ENCODE data around the gene GLS.

Gene GLS

GRCh38 chr2:190948671-190949070 lies 68.0 kb downstream of the GLS start:
- Histone ChIP-seq H3K27ac (ENCODE audit: extremely low read depth, low read depth, low read length) (no peak overlapping the region), H3K4me3 (ENCODE audit: low read depth, low read length) (no peak overlapping the region), H3K36me3 (ENCODE audit: control insufficient read depth in 2 of 2, insufficient read depth in 1 of 2, low read length in 2 of 2) (no peaks in the 10 kb centered on the region), H3K4me1 (ENCODE audit: control insufficient read depth, insufficient read depth, low read length) (peaks cover 6% of the 10 kb centered on the region), H3K9me3 (ENCODE audit: control insufficient read depth, insufficient read depth, low read depth, low read length) (no peaks in the 10 kb centered on the region)
- TF ChIP-seq ZNF701 (tag by site-specific recombination; IDR thresholded peaks at IDR 0.05) (no peak), EGR2 (tag by site-specific recombination; IDR thresholded peaks at IDR 0.05; ENCODE audit: low read depth) (peak; percentile 96), GLIS1 (tag by site-specific recombination; IDR thresholded peaks at IDR 0.05) (0 out of 2 replicates have a peak, but pooled peaks have one; percentile 7), FEZF1 (tag by site-specific recombination; IDR thresholded peaks at IDR 0.05) (no peak), ZFHX2 (tag by site-specific recombination; conservative IDR thresholded peaks at IDR 0.05) (peak; percentile 97)
- POLR2A ChIA-PET = interaction anchor here (1.9 to 3.5 kb wide), 2 partner anchors 31 to 68 kb away, joined by 9 to 18 read pairs; partner anchors contain the start of gene GLS
- CTCF ChIA-PET = interaction anchor here (0.5 to 2.9 kb wide), 5 partner anchors 14 to 157 kb away, joined by 3 to 11 read pairs (median 4); no protein-coding TSS in a partner anchor

DNA sequence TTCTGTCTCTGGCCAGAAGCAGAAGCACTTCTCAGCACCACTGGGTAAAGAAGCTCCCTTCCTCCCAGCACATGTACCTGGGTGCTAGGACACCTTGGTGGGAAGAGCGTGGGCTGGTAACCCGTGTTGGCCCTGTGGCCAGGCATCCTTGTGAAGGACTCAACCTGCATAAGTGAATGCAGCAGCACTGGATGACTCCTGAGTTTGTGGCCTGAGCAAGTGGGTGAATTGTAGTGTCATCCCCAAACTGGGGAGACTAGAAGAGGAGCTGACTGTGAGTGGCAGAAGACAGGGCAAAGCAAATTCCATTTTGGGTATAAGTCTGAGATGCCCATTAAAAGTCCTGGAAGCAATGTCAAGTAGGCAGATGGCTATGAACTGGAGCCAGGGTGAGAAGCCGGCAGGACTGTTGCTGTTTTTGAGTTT lies 70.0 kb downstream of the GLS start:
- Histone ChIP-seq H3K36me3 (ENCODE audit: control insufficient read depth in 2 of 2, insufficient read depth in 1 of 2, low read length in 2 of 2) (no peaks in the 10 kb centered on the region), H3K4me1 (ENCODE audit: control insufficient read depth, insufficient read depth, low read length) (peaks cover 6% of the 10 kb centered on the region), H3K27ac (ENCODE audit: extremely low read depth, low read depth, low read length) (no peak overlapping the region), H3K9me3 (ENCODE audit: control insufficient read depth, insufficient read depth, low read depth, low read length) (no peaks in the 10 kb centered on the region), H3K4me3 (ENCODE audit: low read depth, low read length) (no peak overlapping the region)
- ChIA-PET POLR2A (no interaction called here), CTCF (interaction anchor here (1.2 kb wide), 2 partner anchors 38 to 90 kb away, joined by 3 to 6 read pairs; no protein-coding TSS in a partner anchor)
- TF ChIP-seq PRDM1 (tag by site-specific recombination; IDR thresholded peaks at IDR 0.05) = no peak
- TF ChIP-seq ZNF561 (tag by site-specific recombination; IDR thresholded peaks at IDR 0.05; ENCODE audit: borderline replicate concordance) = no peak
- no peak for TF ChIP-seq ZNF2 (tag by site-specific recombination; IDR thresholded peaks at IDR 0.05)
- no peak for TF ChIP-seq ZSCAN16 (tag by site-specific recombination; IDR thresholded peaks at IDR 0.05)
- TF ChIP-seq ZNF624 (tag by site-specific recombination; IDR thresholded peaks at IDR 0.05) = no peak
- TF ChIP-seq ZNF211 (tag by site-specific recombination; IDR thresholded peaks at IDR 0.05; ENCODE audit: low read depth) = no peak

GRCh38 chr2:190953257-190953656 lies 72.6 kb downstream of the GLS start:
- ChIA-PET POLR2A (no interaction called here), CTCF (no interaction called here)
- Histone ChIP-seq H3K4me3 (ENCODE audit: low read depth, low read length) (no peak overlapping the region), H3K4me1 (ENCODE audit: control insufficient read depth, insufficient read depth, low read length) (no peaks in the 10 kb centered on the region; the same call in 1 of the 2 replicates), H3K36me3 (ENCODE audit: control insufficient read depth in 2 of 2, insufficient read depth in 1 of 2, low read length in 2 of 2) (no peaks in the 10 kb centered on the region), H3K9me3 (ENCODE audit: control insufficient read depth, insufficient read depth, low read depth, low read length) (no peaks in the 10 kb centered on the region), H3K27ac (ENCODE audit: extremely low read depth, low read depth, low read length) (no peak overlapping the region)
- TF ChIP-seq BCL6B (tag by site-specific recombination; IDR thresholded peaks at IDR 0.05) = no peak
- TF ChIP-seq ZNF223 (tag by site-specific recombination; IDR thresholded peaks at IDR 0.05) = no peak
- no peak for TF ChIP-seq MZF1 (tag by site-specific recombination; IDR thresholded peaks at IDR 0.05; ENCODE audit: borderline replicate concordance)
- TF ChIP-seq ZNF132 (tag by site-specific recombination; IDR thresholded peaks at IDR 0.05; ENCODE audit: borderline replicate concordance) = no peak
- no peak for TF ChIP-seq ZNF791 (tag by site-specific recombination; IDR thresholded peaks at IDR 0.05)
- TF ChIP-seq ZNF416 (tag by site-specific recombination; IDR thresholded peaks at IDR 0.05) = no peak
- TF ChIP-seq, protein P1, sequence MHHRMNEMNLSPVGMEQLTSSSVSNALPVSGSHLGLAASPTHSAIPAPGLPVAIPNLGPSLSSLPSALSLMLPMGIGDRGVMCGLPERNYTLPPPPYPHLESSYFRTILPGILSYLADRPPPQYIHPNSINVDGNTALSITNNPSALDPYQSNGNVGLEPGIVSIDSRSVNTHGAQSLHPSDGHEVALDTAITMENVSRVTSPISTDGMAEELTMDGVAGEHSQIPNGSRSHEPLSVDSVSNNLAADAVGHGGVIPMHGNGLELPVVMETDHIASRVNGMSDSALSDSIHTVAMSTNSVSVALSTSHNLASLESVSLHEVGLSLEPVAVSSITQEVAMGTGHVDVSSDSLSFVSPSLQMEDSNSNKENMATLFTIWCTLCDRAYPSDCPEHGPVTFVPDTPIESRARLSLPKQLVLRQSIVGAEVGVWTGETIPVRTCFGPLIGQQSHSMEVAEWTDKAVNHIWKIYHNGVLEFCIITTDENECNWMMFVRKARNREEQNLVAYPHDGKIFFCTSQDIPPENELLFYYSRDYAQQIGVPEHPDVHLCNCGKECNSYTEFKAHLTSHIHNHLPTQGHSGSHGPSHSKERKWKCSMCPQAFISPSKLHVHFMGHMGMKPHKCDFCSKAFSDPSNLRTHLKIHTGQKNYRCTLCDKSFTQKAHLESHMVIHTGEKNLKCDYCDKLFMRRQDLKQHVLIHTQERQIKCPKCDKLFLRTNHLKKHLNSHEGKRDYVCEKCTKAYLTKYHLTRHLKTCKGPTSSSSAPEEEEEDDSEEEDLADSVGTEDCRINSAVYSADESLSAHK (tag by site-specific recombination; IDR thresholded peaks at IDR 0.05) = no peak
- TF ChIP-seq HOXD13 (CRISPR knock-in tag; IDR thresholded peaks at IDR 0.05; ENCODE audit: borderline replicate concordance) = no peak
- no peak for TF ChIP-seq OSR2 (tag by site-specific recombination; IDR thresholded peaks at IDR 0.05)
- TF ChIP-seq ZNF639 (tag by site-specific recombination; IDR thresholded peaks at IDR 0.05) = no peak
- no peak for TF ChIP-seq SETDB1 (IDR thresholded peaks at IDR 0.05; ENCODE audit: insufficient read length, low read length)

Measured in HEK293 (cell line).